ENCODE data around the gene ERFE.

The ERFE gene

GRCh38 chr2:238121511-238122286 lies 37.1 kb upstream of the ERFE start:
- Mint-ChIP-seq H3K27ac (no peak overlapping the region), H3K36me3 (ENCODE audit: low read depth) (no peaks in the 10 kb centered on the region)

GRCh38 chr2:238122287-238123217 lies 36.2 kb upstream of the ERFE start:
- H3K4me3 Mint-ChIP-seq: no peak overlapping the region
- no peaks in the 10 kb centered on the region for H3K4me1 Mint-ChIP-seq
- no peak overlapping the region for H3K27ac Mint-ChIP-seq
- H3K9me3 Mint-ChIP-seq: no peaks in the 10 kb centered on the region
- peaks cover 30% of the 10 kb centered on the region for H3K27me3 Mint-ChIP-seq (ENCODE audit: low read depth)
- no peaks in the 10 kb centered on the region for H3K36me3 Mint-ChIP-seq (ENCODE audit: low read depth)
- no peak for TF ChIP-seq CTCF (IDR thresholded peaks at IDR 0.05; ENCODE audit: unreplicated experiment in 3 of 3)

More at GRCh38 chr2:238121511-238122286, 37.1 kb upstream of the ERFE start:
- H3K4me1 Mint-ChIP-seq: no peaks in the 10 kb centered on the region
- H3K4me3 Mint-ChIP-seq: no peak overlapping the region
- no peak for TF ChIP-seq CTCF (IDR thresholded peaks at IDR 0.05; ENCODE audit: unreplicated experiment in 3 of 3)
- peaks cover 35% of the 10 kb centered on the region for H3K27me3 Mint-ChIP-seq (ENCODE audit: low read depth)
- H3K9me3 Mint-ChIP-seq: no peaks in the 10 kb centered on the region

GRCh38 chr2:238123218-238123971 lies 35.4 kb upstream of the ERFE start:
- Mint-ChIP-seq H3K4me1 (no peaks in the 10 kb centered on the region), H3K9me3 (no peaks in the 10 kb centered on the region), H3K36me3 (ENCODE audit: low read depth) (no peaks in the 10 kb centered on the region), H3K27ac (no peak overlapping the region), H3K4me3 (no peak overlapping the region), H3K27me3 (ENCODE audit: low read depth) (peaks cover 22% of the 10 kb centered on the region)
- TF ChIP-seq CTCF (IDR thresholded peaks at IDR 0.05; ENCODE audit: unreplicated experiment in 3 of 3): no peak

- H3K4me3 Mint-ChIP-seq: no peak overlapping the region
- no peak for TF ChIP-seq CTCF (IDR thresholded peaks at IDR 0.05; ENCODE audit: unreplicated experiment in 3 of 3)
Measured at GRCh38 chr2:238123991-238124470, 34.7 kb upstream of the ERFE start.

GRCh38 chr2:238124488-238125126 lies 34.2 kb upstream of the ERFE start:
- no peaks in the 10 kb centered on the region for H3K36me3 Mint-ChIP-seq (ENCODE audit: low read depth)
- no peak overlapping the region for H3K27ac Mint-ChIP-seq

More at GRCh38 chr2:238123991-238124470, 34.7 kb upstream of the ERFE start:
- H3K4me1 Mint-ChIP-seq: no peaks in the 10 kb centered on the region
- H3K27me3 Mint-ChIP-seq (ENCODE audit: low read depth): peaks cover 16% of the 10 kb centered on the region
- no peaks in the 10 kb centered on the region for H3K9me3 Mint-ChIP-seq
- no peaks in the 10 kb centered on the region for H3K36me3 Mint-ChIP-seq (ENCODE audit: low read depth)
- no peak overlapping the region for H3K27ac Mint-ChIP-seq

More at GRCh38 chr2:238124488-238125126, 34.2 kb upstream of the ERFE start:
- Mint-ChIP-seq H3K4me3 (no peak overlapping the region), H3K27me3 (ENCODE audit: low read depth) (peaks cover 11% of the 10 kb centered on the region), H3K9me3 (no peaks in the 10 kb centered on the region), H3K4me1 (no peaks in the 10 kb centered on the region)
- no peak for TF ChIP-seq CTCF (IDR thresholded peaks at IDR 0.05; ENCODE audit: unreplicated experiment in 3 of 3)

All from nephron (organoid).